Vagina (tissue), 2 donors: ENCODE measurements around the gene GTF2IRD1.

ENCODE experiments used
- POLR2A ChIP-seq, 2 donors: fragments of 450-650 bp; IDR thresholded peaks; one replicate each; pipeline ENCODE4 v1.6.1; 2017; ENCODE audit warnings: antibody characterized with exemption in 2 of 2, mild to moderate bottlenecking in 2 of 2, moderate library complexity in 2 of 2
- TF ChIP-seq, protein P1 (sequence below), 3 experiments: fragments of 450-650 bp in 2 of 3; fragments of 200-600 bp in 1 of 3; sonication (generic) in 1 of 3; IDR thresholded peaks; one replicate each; pipeline ENCODE4 v1.5.1; 2017 to 2019; ENCODE audit warnings: antibody characterized with exemption in 3 of 3, mild to moderate bottlenecking in 2 of 3, moderate library complexity in 2 of 3

DNA sequence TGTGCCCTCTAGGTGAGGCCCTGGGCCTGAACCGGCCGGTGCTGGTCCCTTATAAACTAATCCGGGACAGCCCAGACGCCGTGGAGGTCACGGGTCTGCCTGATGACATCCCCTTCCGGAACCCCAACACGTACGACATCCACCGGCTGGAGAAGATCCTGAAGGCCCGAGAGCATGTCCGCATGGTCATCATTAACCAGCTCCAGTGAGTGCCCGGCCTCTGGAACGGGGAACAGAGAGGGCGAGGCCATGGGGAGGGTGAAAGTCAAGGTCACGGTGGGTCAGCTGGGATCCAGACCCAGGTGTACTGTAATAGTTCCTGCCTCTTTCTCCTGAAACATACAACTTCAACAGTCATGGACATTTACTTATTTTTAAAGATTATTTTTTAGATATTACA is 137.1 kb downstream of the GTF2IRD1 start:
- TF ChIP-seq, protein P1, sequence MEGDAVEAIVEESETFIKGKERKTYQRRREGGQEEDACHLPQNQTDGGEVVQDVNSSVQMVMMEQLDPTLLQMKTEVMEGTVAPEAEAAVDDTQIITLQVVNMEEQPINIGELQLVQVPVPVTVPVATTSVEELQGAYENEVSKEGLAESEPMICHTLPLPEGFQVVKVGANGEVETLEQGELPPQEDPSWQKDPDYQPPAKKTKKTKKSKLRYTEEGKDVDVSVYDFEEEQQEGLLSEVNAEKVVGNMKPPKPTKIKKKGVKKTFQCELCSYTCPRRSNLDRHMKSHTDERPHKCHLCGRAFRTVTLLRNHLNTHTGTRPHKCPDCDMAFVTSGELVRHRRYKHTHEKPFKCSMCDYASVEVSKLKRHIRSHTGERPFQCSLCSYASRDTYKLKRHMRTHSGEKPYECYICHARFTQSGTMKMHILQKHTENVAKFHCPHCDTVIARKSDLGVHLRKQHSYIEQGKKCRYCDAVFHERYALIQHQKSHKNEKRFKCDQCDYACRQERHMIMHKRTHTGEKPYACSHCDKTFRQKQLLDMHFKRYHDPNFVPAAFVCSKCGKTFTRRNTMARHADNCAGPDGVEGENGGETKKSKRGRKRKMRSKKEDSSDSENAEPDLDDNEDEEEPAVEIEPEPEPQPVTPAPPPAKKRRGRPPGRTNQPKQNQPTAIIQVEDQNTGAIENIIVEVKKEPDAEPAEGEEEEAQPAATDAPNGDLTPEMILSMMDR (IDR thresholded peaks at IDR 0.05), result no peak
- TF ChIP-seq POLR2A (IDR thresholded peaks at IDR 0.05), result no peak
